Suprapubic skin (tissue), 3 donors: Measurements from ENCODE around the gene RPS19BP1.

Experiments used
- CTCF ChIP-seq, 2 donors: fragments of 200-600 bp in 1 of 2; fragments of 450-650 bp in 1 of 2; sonication (generic) in 1 of 2; IDR thresholded peaks; one replicate each; pipeline ENCODE4 v1.5.1; 2016 to 2019; ENCODE audit warnings: antibody characterized with exemption in 2 of 2, mild to moderate bottlenecking in 1 of 2, moderate library complexity in 1 of 2
- EP300 ChIP-seq: sonication (generic); formaldehyde crosslinking; IDR thresholded peaks from one replicate; pipeline ENCODE4 v1.6.1; 2017; ENCODE audit warnings: antibody characterized with exemption

GRCh38 chr22:39558254-39558727 is 25.7 kb upstream of the RPS19BP1 start:
- TF ChIP-seq EP300 (no peak), CTCF (IDR thresholded peaks at IDR 0.05) (no peak)
